DOHH2 (cell line): ENCODE data around the gene FRMD8.

ENCODE experiments used
- EZH2phosphoT487 ChIP-seq: fragments of 200-600 bp; sonication (generic); IDR thresholded peaks from 2 replicates; pipeline ENCODE4 v1.6.1; 2017; ENCODE audit warnings: borderline replicate concordance, mild to moderate bottlenecking, antibody characterized with exemption, low read length, moderate library complexity, mixed read lengths
- TF ChIP-seq, protein P1 (sequence below): fragments of 200-600 bp; sonication (generic); IDR thresholded peaks from one replicate; pipeline ENCODE4 v1.5.1; 2014; ENCODE audit warnings: antibody characterized with exemption, mild to moderate bottlenecking, low read depth, low read length; ENCODE audit not compliant: poor library complexity, severe bottlenecking

- TF ChIP-seq, protein P1, sequence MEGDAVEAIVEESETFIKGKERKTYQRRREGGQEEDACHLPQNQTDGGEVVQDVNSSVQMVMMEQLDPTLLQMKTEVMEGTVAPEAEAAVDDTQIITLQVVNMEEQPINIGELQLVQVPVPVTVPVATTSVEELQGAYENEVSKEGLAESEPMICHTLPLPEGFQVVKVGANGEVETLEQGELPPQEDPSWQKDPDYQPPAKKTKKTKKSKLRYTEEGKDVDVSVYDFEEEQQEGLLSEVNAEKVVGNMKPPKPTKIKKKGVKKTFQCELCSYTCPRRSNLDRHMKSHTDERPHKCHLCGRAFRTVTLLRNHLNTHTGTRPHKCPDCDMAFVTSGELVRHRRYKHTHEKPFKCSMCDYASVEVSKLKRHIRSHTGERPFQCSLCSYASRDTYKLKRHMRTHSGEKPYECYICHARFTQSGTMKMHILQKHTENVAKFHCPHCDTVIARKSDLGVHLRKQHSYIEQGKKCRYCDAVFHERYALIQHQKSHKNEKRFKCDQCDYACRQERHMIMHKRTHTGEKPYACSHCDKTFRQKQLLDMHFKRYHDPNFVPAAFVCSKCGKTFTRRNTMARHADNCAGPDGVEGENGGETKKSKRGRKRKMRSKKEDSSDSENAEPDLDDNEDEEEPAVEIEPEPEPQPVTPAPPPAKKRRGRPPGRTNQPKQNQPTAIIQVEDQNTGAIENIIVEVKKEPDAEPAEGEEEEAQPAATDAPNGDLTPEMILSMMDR = peak; percentile 34
- no peak for TF ChIP-seq EZH2phosphoT487
Measured at GRCh38 chr11:65377777-65378176, 8.7 kb upstream of the FRMD8 start.
